ENCODE data around the gene ATP6V0C. TPM values are rescaled to one million over a fixed set of nuclear protein-coding genes. Genes with fewer than 3 reads are reported as not detected.
A peak's percentile ranks its signal among the peaks of the same experiment; 100 is the strongest.

Gene ATP6V0C
- total RNA-seq, 1 experiment from 2014 or later, result 212 TPM

- H3K27me3 Mint-ChIP-seq (ENCODE audit: low read depth), result no peaks in the 10 kb centered on the region
- POLR2A ChIA-PET, result interaction anchor here (0.5 to 3.7 kb wide), 6 partner anchors 12 to 364 kb away, joined by 3 to 17 read pairs (median 4); partner anchors contain the start of genes CEMP1, TBC1D24, TEDC2 and TRAF7
- TF ChIP-seq ATF2 (CRISPR knock-in tag; IDR thresholded peaks at IDR 0.05; ENCODE audit: borderline replicate concordance, low read depth) (no peak), KAT7 (CRISPR knock-in tag; IDR thresholded peaks at IDR 0.05; ENCODE audit: borderline replicate concordance) (no peak), ESRRA (CRISPR knock-in tag; IDR thresholded peaks at IDR 0.05; ENCODE audit: borderline replicate concordance) (no peak), HMGA2 (CRISPR knock-in tag; IDR thresholded peaks at IDR 0.05) (no peak), SMAD4 (CRISPR knock-in tag; IDR thresholded peaks at IDR 0.05) (no peak), NR3C1 (CRISPR knock-in tag; conservative IDR thresholded peaks at IDR 0.05; ENCODE audit: low read depth) (no peak), ARID4B (CRISPR knock-in tag; IDR thresholded peaks at IDR 0.05; ENCODE audit: borderline replicate concordance) (no peak), EMX1 (CRISPR knock-in tag; IDR thresholded peaks at IDR 0.05) (no peak)
- H3K4me1 Mint-ChIP-seq, result peaks cover 30% of the 10 kb centered on the region
- DNase-seq (ENCODE audit: low spot score), result no peak
- peak overlapping the region; percentile 97 for H3K27ac Mint-ChIP-seq
- H3K4me3 Mint-ChIP-seq, result peak overlapping the region; percentile 62
- H3K36me3 Mint-ChIP-seq, result peaks cover 6% of the 10 kb centered on the region
- CTCF ChIA-PET, result interaction anchor here (0.7 to 2.1 kb wide), 6 partner anchors 8 to 325 kb away, joined by 3 to 13 read pairs (median 6); partner anchors contain the start of gene CEMP1
- no peak for ATAC-seq
- no peaks in the 10 kb centered on the region for H3K9me3 Mint-ChIP-seq
These were observed 5.9 kb downstream of the ATP6V0C start for GRCh38 chr16:2519711-2520080.

- no peaks in the 10 kb centered on the region for H3K9me3 Mint-ChIP-seq
- peak; percentile 86 for DNase-seq (ENCODE audit: low spot score)
- ATAC-seq, result peak; percentile 28
- CTCF ChIA-PET, result interaction anchor here (0.7 to 2.1 kb wide), 8 partner anchors 9 to 325 kb away, joined by 3 to 13 read pairs (median 4); partner anchors contain the start of gene CEMP1
- peak within 1 kb of the TSS; percentile 75 for H3K4me3 Mint-ChIP-seq
- no peaks in the 10 kb centered on the region for H3K27me3 Mint-ChIP-seq (ENCODE audit: low read depth)
- peaks cover 8% of the 10 kb centered on the region for H3K36me3 Mint-ChIP-seq
- peaks cover 27% of the 10 kb centered on the region for H3K4me1 Mint-ChIP-seq
- H3K27ac Mint-ChIP-seq, result peak within 1 kb of the TSS; percentile 97
- POLR2A ChIA-PET, result interaction anchor here (0.5 to 3.7 kb wide), 7 partner anchors 11 to 365 kb away, joined by 3 to 17 read pairs (median 4); partner anchors contain the start of genes CEMP1, TBC1D24, TEDC2 and TRAF7
- TF ChIP-seq USF1 (CRISPR knock-in tag; IDR thresholded peaks at IDR 0.05), result peak; percentile 98
- TF ChIP-seq NFE2L1 (CRISPR knock-in tag; IDR thresholded peaks at IDR 0.05), result no peak
- 0 out of 2 replicates have a peak, but pooled peaks have one; percentile 33 for TF ChIP-seq E2F5 (CRISPR knock-in tag; IDR thresholded peaks at IDR 0.05)
- 0 out of 2 replicates have a peak, but pooled peaks have one; percentile 33 for TF ChIP-seq ZNF425 (CRISPR knock-in tag; conservative IDR thresholded peaks at IDR 0.05)
- peak; percentile 81 for TF ChIP-seq SP1 (CRISPR knock-in tag; conservative IDR thresholded peaks at IDR 0.05)
- peak; percentile 72; the same call in 1 of the 2 replicates for TF ChIP-seq IRF1 (CRISPR knock-in tag; IDR thresholded peaks at IDR 0.05)
- TF ChIP-seq FOXK1 (CRISPR knock-in tag; IDR thresholded peaks at IDR 0.05), result peak; percentile 93
- TF ChIP-seq ZBTB43 (CRISPR knock-in tag; IDR thresholded peaks at IDR 0.05), result 0 out of 2 replicates have a peak, but pooled peaks have one; percentile 40
- peak; percentile 55; the same call in 1 of the 2 replicates for TF ChIP-seq ETV6 (CRISPR knock-in tag; IDR thresholded peaks at IDR 0.05)
- peak; percentile 52; the same call in 1 of the 2 replicates for TF ChIP-seq ZBTB21 (CRISPR knock-in tag; IDR thresholded peaks at IDR 0.05; ENCODE audit: borderline replicate concordance)
- TF ChIP-seq ZSCAN18 (CRISPR knock-in tag; IDR thresholded peaks at IDR 0.05), result no peak
These were observed 6.5 kb downstream of the ATP6V0C start, which contains the start of gene AMDHD2 for GRCh38 chr16:2520097-2520783. TSS of gene AMDHD2 (plus strand) at chr16:2520371. CDS start at chr16:2520459, 88 bp downstream.
